Measurements from ENCODE around the gene TRIO.

TRIO gene

DNA sequence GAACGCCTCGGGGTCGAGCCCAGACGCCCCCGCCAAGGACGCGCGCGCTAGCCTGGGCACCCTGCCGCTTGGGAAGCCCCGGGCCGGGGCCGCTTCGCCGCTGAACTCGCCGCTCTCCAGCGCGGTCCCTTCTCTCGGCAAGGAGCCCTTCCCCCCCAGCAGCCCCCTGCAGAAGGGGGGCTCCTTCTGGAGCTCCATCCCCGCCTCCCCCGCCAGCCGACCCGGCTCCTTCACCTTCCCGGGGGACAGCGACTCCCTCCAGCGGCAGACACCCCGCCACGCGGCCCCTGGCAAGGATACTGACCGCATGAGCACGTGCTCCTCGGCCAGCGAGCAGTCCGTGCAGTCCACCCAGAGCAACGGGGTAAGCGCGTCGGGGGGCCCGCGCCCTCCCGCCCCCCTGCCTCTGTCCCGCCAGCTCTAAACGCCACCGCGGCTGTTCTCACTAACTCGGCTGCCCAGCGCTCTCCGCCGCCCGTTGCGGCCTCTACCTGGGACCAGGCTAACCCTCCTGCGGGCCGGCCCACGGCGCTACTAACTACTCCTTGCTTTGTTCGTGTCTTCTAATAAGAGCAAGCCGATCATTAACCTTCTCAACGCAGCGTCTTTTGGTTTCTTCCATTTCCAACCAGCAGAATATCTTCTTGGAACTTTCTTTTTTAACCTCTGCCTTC lies 344.9 kb downstream of the TRIO start:
- DNase-seq (ENCODE audit: low read depth), result no peak
- no peak overlapping the region for H3K4me3 ChIP-seq (ENCODE audit: low read depth, low read length)
- TF ChIP-seq, protein P1, sequence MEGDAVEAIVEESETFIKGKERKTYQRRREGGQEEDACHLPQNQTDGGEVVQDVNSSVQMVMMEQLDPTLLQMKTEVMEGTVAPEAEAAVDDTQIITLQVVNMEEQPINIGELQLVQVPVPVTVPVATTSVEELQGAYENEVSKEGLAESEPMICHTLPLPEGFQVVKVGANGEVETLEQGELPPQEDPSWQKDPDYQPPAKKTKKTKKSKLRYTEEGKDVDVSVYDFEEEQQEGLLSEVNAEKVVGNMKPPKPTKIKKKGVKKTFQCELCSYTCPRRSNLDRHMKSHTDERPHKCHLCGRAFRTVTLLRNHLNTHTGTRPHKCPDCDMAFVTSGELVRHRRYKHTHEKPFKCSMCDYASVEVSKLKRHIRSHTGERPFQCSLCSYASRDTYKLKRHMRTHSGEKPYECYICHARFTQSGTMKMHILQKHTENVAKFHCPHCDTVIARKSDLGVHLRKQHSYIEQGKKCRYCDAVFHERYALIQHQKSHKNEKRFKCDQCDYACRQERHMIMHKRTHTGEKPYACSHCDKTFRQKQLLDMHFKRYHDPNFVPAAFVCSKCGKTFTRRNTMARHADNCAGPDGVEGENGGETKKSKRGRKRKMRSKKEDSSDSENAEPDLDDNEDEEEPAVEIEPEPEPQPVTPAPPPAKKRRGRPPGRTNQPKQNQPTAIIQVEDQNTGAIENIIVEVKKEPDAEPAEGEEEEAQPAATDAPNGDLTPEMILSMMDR (IDR thresholded peaks at IDR 0.05; ENCODE audit: control insufficient read depth, extremely low read depth, insufficient read depth), result no peak

DNA sequence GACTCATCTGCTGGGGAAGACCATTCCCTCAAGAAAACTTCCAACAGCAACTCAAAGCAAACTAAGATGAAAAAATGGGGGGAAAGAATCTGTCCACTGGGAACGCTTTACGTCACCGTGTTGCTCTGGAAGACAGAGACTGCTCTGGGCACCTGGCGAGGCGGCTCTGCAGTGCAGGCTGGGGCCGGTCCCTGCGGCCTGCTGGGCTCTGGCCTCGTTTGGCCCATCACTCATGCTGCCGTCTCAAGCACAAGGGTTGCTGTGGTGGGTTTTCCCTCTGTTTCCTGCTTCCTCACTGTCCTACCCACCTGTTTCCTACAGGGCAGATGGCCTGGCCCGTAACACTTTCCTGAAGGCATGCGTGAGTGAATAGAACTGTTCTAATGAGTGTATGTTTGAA lies 345.6 kb downstream of the TRIO start:
- no peak for DNase-seq (ENCODE audit: low read depth)
- H3K4me3 ChIP-seq (ENCODE audit: low read depth, low read length), result no peak overlapping the region

DNA sequence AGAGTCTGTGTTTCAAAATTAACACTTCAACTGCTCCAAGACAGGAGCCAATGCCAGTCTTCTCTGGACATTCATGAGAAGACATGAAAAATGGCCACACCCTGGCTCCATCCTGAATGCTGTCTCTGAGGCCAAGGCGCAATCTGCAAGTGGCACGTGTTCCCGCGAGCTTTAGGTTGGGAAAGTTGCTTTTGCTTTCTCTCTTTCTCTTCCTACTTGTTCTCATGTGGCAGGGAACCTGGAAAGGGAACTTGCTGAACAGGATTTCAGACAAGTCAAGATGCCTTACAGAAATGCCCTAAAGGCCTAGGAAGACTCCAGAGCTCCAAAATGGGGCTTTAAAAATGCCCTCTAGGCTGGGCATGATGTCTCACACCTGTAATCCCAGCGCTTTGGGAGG lies 346.5 kb downstream of the TRIO start:
- DNase-seq (ENCODE audit: low read depth), result peak; percentile 70
- H3K4me3 ChIP-seq (ENCODE audit: low read depth, low read length), result no peak overlapping the region
- TF ChIP-seq, protein P1 (IDR thresholded peaks at IDR 0.05; ENCODE audit: control insufficient read depth, extremely low read depth, insufficient read depth), result no peak

More for the DNA sequence above, 345.6 kb downstream of the TRIO start:
- TF ChIP-seq, protein P1 (IDR thresholded peaks at IDR 0.05; ENCODE audit: control insufficient read depth, extremely low read depth, insufficient read depth), result no peak

DNA sequence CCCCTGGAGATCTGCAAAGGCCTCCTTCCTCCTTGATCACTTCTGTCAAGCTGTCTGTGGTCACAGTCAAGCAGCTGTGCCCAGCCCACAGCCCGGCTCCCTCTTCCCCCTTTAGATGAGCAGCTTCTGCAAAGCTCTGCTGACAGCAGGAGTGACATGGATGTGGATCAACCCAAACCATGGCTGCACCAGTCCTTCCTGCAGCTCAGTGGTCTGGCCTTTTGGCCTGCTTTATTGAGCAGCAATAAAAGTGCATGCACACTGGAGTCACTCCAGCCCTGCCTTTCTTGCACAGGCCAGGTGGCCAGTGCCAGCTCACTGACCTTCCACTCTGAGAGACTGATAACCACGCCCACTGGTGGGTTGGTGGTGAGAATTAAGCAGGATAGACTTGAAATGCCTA lies 347.2 kb downstream of the TRIO start:
- peak; percentile 55 for DNase-seq (ENCODE audit: low read depth)
- H3K4me3 ChIP-seq (ENCODE audit: low read depth, low read length), result no peak overlapping the region
- TF ChIP-seq, protein P1 (IDR thresholded peaks at IDR 0.05; ENCODE audit: control insufficient read depth, extremely low read depth, insufficient read depth), result no peak

DNA sequence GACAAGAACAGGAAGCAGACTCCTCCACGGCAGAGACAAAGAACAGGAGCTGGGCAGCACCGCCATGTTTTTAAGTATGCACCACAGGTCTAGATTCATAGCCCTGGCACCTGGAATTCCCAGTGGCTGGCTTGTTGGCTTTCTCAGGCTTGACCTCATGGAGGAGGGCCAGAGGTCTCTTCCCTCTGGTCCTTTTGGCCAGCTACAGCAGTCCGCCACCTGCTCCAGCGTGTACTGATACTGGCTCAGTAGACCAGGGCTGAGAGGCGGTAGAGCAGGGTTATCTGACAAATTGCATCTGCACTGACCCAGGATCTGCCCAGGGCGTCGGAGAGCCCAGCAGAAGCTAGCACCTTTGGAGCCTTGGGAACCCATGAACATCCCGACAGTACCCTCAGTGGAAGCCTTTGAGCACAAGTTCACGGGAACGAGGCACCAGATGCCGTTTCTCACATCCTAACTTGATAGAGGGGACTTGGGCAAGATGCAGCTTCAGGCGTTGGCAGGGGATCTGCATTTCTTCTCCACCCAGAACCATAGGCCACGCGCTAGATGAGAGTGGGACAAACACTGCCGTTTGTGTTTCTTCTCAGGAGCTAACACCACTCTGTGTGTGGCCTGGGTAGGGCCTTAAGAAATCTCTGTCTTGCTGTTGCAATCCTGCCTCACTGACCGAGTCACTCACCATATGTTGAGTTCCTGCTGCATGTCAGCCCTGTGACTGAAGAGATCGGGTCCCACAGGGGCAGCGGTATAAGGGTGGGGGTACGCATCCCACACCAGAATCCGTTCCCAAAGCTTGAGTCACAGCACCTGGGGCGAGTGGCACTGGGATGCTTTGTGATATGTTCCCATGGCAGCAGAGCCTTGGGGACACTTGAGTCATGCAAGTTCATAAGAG lies 348.1 kb downstream of the TRIO start:
- H3K4me3 ChIP-seq (ENCODE audit: low read depth, low read length), result no peak overlapping the region
- no peak for DNase-seq (ENCODE audit: low read depth)
- TF ChIP-seq, protein P1 (IDR thresholded peaks at IDR 0.05; ENCODE audit: control insufficient read depth, extremely low read depth, insufficient read depth), result no peak

DNA sequence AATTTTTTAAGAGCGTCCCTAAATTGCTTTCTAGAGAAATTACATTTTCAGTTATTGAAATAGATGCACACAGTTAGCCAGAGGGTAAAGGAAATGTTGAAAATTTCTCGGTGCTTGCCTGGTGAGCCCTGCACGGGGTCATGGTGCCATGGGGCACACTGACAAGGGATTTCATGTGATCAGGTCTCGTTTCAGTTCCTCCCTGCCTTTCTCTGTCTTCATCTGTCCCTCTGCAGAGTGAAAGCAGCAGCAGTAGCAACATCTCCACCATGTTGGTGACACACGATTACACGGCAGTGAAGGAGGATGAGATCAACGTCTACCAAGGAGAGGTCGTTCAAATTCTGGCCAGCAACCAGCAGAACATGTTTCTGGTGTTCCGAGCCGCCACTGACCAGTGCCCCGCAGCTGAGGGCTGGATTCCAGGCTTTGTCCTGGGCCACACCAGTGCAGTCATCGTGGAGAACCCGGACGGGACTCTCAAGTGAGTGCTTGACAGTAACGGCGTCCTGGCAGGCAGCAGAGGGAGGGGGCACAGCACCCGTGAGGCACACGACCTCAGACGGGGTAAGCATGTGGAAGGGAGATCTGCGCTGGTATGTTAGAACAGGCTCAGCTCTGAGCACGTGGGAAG lies 349.3 kb downstream of the TRIO start:
- no peak for DNase-seq (ENCODE audit: low read depth)
- TF ChIP-seq, protein P1 (IDR thresholded peaks at IDR 0.05; ENCODE audit: control insufficient read depth, extremely low read depth, insufficient read depth), result no peak
- no peak overlapping the region for H3K4me3 ChIP-seq (ENCODE audit: low read depth, low read length)
